HFF-Myc (cell line): Measurements from ENCODE around the gene RB1.

Experiments
- DNase-seq: peaks from one replicate; pipeline ENCODE4 v3.0.0-alpha.2; 2011; ENCODE audit warnings: low read depth; ENCODE audit errors: extremely low read depth
- H3K4me3 ChIP-seq: replicated peaks from 2 replicates; pipeline ENCODE4 v1.5.1; 2011; ENCODE audit warnings: low read depth, mild to moderate bottlenecking, control low read depth, low read length
- TF ChIP-seq, protein P1 (sequence below): IDR thresholded peaks from 2 replicates; pipeline ENCODE4 v1.5.1; 2012; ENCODE audit warnings: mild to moderate bottlenecking, low read depth, low read length, control low read depth; ENCODE audit errors: missing control alignments

The RB1 gene

DNA sequence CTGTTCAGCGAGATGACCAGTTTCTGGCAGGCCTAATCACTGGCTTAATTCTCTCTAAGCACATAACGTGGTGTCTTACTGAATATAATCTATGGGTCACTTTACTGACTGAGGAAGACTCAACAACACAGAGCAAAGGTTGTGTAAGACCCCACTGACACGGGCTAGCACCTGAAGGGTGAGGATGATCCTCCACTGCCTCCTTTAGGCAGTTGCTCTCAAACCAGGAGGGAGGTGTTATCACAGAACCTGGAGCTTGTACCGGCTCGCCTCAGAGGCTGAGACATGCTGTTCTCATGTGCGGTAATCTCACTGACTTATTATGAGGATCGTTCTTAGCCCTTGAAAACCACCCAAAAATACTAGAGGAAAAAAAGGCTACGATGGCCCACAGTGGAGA lies 201.1 kb downstream of the RB1 start:
- TF ChIP-seq, protein P1, sequence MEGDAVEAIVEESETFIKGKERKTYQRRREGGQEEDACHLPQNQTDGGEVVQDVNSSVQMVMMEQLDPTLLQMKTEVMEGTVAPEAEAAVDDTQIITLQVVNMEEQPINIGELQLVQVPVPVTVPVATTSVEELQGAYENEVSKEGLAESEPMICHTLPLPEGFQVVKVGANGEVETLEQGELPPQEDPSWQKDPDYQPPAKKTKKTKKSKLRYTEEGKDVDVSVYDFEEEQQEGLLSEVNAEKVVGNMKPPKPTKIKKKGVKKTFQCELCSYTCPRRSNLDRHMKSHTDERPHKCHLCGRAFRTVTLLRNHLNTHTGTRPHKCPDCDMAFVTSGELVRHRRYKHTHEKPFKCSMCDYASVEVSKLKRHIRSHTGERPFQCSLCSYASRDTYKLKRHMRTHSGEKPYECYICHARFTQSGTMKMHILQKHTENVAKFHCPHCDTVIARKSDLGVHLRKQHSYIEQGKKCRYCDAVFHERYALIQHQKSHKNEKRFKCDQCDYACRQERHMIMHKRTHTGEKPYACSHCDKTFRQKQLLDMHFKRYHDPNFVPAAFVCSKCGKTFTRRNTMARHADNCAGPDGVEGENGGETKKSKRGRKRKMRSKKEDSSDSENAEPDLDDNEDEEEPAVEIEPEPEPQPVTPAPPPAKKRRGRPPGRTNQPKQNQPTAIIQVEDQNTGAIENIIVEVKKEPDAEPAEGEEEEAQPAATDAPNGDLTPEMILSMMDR: no peak
- H3K4me3 ChIP-seq: no peak overlapping the region
- no peak for DNase-seq

DNA sequence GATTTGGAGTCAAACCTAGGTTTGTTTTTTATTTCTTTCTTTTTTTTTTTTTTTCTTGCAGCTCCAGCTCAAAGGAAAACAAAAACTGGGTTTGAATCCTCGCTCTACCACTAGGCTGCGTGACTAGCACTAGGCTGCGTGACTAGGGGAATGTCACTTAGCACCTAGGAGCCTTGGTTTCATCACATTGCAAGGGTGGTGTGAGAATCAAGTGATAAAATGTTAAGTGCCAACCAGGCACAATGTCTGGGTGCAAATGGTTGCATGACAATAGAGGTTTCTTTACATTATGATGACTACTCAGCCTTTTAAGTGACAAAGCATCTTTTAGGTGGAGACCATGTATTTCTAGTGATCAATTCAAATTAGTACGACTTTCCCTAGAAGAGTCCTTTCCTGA lies 201.5 kb downstream of the RB1 start:
- H3K4me3 ChIP-seq: no peak overlapping the region
- TF ChIP-seq, protein P1: no peak
- DNase-seq: no peak

DNA sequence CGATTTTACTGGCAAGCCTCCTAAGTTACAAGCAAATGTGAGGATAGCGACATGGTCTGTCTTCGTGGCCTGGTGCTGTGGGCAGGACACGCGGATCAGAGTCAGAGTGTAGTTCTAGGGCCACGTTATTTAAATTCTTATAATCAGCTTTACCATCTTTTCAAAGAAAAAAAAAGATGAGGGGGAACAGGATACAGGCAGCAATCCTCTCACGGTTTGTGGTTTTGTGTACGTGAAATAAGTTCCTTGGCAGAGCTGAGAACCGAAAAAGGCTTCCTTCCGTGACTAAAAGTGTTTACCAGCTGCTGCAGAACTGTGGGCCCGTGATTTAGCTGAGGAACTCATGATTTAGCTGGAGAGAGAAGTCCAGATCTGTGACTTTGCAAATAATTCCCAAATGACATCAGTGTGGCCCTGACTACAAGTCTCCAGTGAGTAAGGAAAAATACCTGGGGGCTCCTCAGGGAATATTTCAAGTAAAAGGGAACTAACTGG lies 202.1 kb downstream of the RB1 start:
- no peak overlapping the region for H3K4me3 ChIP-seq
- DNase-seq: no peak
- TF ChIP-seq, protein P1: no peak

GRCh38 chr13:48506092-48506701 lies 202.6 kb downstream of the RB1 start:
- DNase-seq: no peak

DNA sequence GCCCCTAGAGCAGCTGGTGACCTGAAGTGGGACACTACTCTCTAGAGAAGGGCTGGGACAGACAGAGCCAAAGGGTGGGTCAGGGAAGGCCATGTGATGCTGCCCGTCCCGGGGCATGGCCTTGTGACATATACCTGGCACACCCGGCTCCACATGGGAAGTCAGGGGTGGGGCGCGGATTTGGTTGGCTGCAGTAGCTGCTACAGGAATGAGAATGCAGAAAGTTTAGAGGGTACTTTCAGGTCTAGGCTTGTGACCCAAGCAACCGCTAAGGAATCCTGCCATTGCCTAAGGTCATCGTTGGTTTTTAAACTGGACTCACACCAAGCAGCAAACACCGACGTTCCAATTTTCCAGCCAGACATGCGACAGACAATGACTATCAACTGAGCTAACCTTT lies 203.5 kb downstream of the RB1 start:
- DNase-seq: no peak
- no peak overlapping the region for H3K4me3 ChIP-seq

More at GRCh38 chr13:48506092-48506701, 202.6 kb downstream of the RB1 start:
- TF ChIP-seq, protein P1: no peak
- H3K4me3 ChIP-seq: no peak overlapping the region

DNA sequence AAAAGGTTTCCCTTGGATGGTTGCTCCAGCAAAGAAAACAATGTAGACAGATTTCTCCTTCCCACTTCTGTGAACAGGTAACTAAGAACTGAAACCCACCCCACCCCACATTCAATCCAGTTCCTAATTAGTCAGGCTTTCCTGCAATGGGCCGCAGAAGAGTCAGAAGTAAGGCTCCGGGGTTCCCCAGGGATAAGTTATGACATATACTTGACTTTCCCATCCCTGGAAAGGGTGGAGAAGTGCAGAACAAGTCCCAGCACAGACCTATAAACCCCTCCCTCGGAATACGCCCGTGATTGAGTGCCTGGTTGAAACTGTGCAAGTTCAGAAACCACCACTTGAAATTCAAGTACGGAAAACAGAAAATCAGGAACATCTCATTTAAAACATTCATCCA lies 204.5 kb downstream of the RB1 start:
- DNase-seq: no peak
- TF ChIP-seq, protein P1: no peak
- H3K4me3 ChIP-seq: no peak overlapping the region

More for the DNA sequence above, 203.5 kb downstream of the RB1 start:
- TF ChIP-seq, protein P1: no peak

DNA sequence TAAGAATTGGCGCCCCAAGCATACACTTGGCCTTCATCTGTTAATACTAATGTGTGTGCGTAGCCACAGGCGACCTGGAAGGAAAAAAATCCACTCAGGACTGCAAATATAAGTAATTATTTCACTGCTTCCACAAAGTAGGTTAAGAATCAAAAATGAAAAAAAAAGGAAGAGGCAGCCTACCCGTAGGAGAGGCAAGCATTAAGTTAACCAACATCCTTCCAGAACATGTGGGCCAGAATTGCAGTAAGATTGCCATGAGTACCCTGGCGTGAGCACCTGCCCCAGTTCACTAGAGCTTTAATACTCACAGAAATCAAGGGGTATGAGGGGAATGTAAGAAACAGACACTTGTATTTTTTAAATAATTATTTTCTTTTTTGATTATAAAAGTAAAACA lies 207.1 kb downstream of the RB1 start:
- no peak for DNase-seq
- TF ChIP-seq, protein P1: no peak

More for the DNA sequence above, 207.1 kb downstream of the RB1 start:
- no peak overlapping the region for H3K4me3 ChIP-seq
